ENCODE measurements around the gene RIOX2. TPM values are rescaled to one million over a fixed set of nuclear protein-coding genes. Genes with fewer than 3 reads are reported as not detected.

RIOX2 gene
- polyA plus RNA-seq, 1 donor = 39.6 TPM

GRCh38 chr3:97991293-97991682 lies 19.1 kb upstream of the RIOX2 start:
- no peak for DNase-seq

GRCh38 chr3:97990624-97991292 lies 18.5 kb upstream of the RIOX2 start:
- no peak for DNase-seq

GRCh38 chr3:97988784-97989568 lies 16.7 kb upstream of the RIOX2 start:
- DNase-seq = no peak

GRCh38 chr3:97987306-97987705 lies 15.1 kb upstream of the RIOX2 start:
- DNase-seq = no peak

- DNase-seq = no peak
Measured at GRCh38 chr3:97983933-97984491, 11.8 kb upstream of the RIOX2 start.

- no peak for DNase-seq
Measured at GRCh38 chr3:97981886-97982285, 9.7 kb upstream of the RIOX2 start.

GRCh38 chr3:97979610-97980009 lies 7.4 kb upstream of the RIOX2 start:
- DNase-seq = no peak

- DNase-seq = no peak
Measured at GRCh38 chr3:97975466-97975865, 3.2 kb upstream of the RIOX2 start.

- DNase-seq = no peak
Measured at GRCh38 chr3:97974996-97975395, 2.8 kb upstream of the RIOX2 start.

GRCh38 chr3:97972976-97973375 lies 745 bp upstream of the RIOX2 start:
- DNase-seq = no peak

- DNase-seq = no peak
Measured at GRCh38 chr3:97970956-97971620, 1.1 kb downstream of the RIOX2 start.

- DNase-seq = no peak
Measured at GRCh38 chr3:97970156-97970555, 2.1 kb downstream of the RIOX2 start.

GRCh38 chr3:97969541-97969940 lies 2.7 kb downstream of the RIOX2 start:
- DNase-seq = no peak

- no peak for DNase-seq
Measured at GRCh38 chr3:97968376-97968775, 3.9 kb downstream of the RIOX2 start.

- DNase-seq = no peak
Measured at GRCh38 chr3:97967966-97968365, 4.3 kb downstream of the RIOX2 start.

- no peak for DNase-seq
Measured at GRCh38 chr3:97960993-97961766, 11.1 kb downstream of the RIOX2 start.

GRCh38 chr3:97960551-97960950 lies 11.7 kb downstream of the RIOX2 start:
- DNase-seq = no peak

- no peak for DNase-seq
Measured at GRCh38 chr3:97959872-97960271, 12.4 kb downstream of the RIOX2 start.

GRCh38 chr3:97958796-97959195 lies 13.4 kb downstream of the RIOX2 start:
- no peak for DNase-seq

GRCh38 chr3:97958396-97958795 lies 13.8 kb downstream of the RIOX2 start:
- DNase-seq = no peak

GRCh38 chr3:97957617-97958311 lies 14.5 kb downstream of the RIOX2 start:
- DNase-seq = no peak

GRCh38 chr3:97956051-97956450 lies 16.2 kb downstream of the RIOX2 start:
- DNase-seq = no peak
